HG03064 (cell line): ENCODE data around the gene EDDM13.
"Not testable (repeated sequence)": the region's sequence is repeated elsewhere in the genome, so short reads cannot be mapped to it uniquely, and the experiment has no call there.

Experiments used
- ATAC-seq: cut with Tn5 transposase; IDR thresholded peaks from one replicate; pipeline ENCODE4 v1.9.1; 2021; ENCODE audit warnings: low read depth; ENCODE audit not compliant: unreplicated experiment

EDDM13 gene

GRCh38 chr19:56294549-56294948, 22.0 kb downstream of the EDDM13 start:
- ATAC-seq: no peak

GRCh38 chr19:56295531-56296455, 23.2 kb downstream of the EDDM13 start:
- ATAC-seq: no peak

- ATAC-seq: no peak
Measured at GRCh38 chr19:56297010-56297409, 24.5 kb downstream of the EDDM13 start.

- ATAC-seq: no peak
Measured at GRCh38 chr19:56299688-56300087, 27.1 kb downstream of the EDDM13 start.

- no peak for ATAC-seq
Measured at GRCh38 chr19:56301155-56301554, 28.6 kb downstream of the EDDM13 start.

- ATAC-seq: no peak
Measured at GRCh38 chr19:56301886-56302620, 29.5 kb downstream of the EDDM13 start.

GRCh38 chr19:56304243-56304642, 31.7 kb downstream of the EDDM13 start:
- no peak for ATAC-seq

GRCh38 chr19:56306016-56306415, 33.5 kb downstream of the EDDM13 start:
- no peak for ATAC-seq

GRCh38 chr19:56307062-56307461, 34.5 kb downstream of the EDDM13 start:
- not testable (repeated sequence) for ATAC-seq

GRCh38 chr19:56308792-56309191, 36.2 kb downstream of the EDDM13 start:
- no peak for ATAC-seq

GRCh38 chr19:56309511-56310185, 37.1 kb downstream of the EDDM13 start:
- no peak for ATAC-seq

- no peak for ATAC-seq
Measured at GRCh38 chr19:56310462-56310861, 37.9 kb downstream of the EDDM13 start.

- no peak for ATAC-seq
Measured at GRCh38 chr19:56312342-56312741, 39.8 kb downstream of the EDDM13 start.

- ATAC-seq: no peak
Measured at GRCh38 chr19:56312787-56313657, 40.5 kb downstream of the EDDM13 start.

- peak; percentile 2 for ATAC-seq
Measured at GRCh38 chr19:56314018-56314380, 41.5 kb downstream of the EDDM13 start.

GRCh38 chr19:56314381-56315076, 42.0 kb downstream of the EDDM13 start, which contains the start of gene ZSCAN5A:
ZSCAN5A (minus strand) TSS chr19:56314839; CDS start chr19:56225046, 89,793 bp downstream.
- peak; percentile 72 for ATAC-seq

- ATAC-seq: peak; percentile 74
Measured at GRCh38 chr19:56315077-56315828, 42.7 kb downstream of the EDDM13 start.

GRCh38 chr19:56316728-56317127, 44.2 kb downstream of the EDDM13 start:
- ATAC-seq: no peak

GRCh38 chr19:56317749-56318148, 45.2 kb downstream of the EDDM13 start:
- no peak for ATAC-seq
